Measurements from ENCODE around the gene PTPRT. TPM values are rescaled to one million over a fixed set of nuclear protein-coding genes. Genes with fewer than 3 reads are reported as not detected.

Gene PTPRT
- total and polyA plus RNA-seq, 8 donors, result 0.23 to 1.8 (median 0.95) TPM

DNA sequence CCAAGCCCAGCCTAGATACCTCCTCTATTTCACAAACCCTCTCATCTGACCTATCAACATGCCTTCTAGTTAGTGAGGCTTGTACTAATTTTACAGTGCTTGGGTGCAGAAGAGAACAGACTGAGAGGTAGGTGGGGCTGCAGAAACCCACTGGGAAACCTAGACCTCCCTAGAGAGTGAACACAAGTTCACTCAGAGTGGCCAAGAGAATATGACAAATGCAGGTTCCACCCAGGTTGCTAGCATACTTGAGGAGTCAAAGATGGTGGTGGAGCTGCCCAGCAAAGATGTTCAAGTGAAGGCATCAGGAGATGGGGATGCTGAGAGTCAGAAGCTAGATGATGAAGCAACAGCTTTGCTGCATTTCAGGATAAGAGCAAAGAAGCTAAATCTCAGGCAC lies 337.0 kb downstream of the PTPRT start:
- H3K27me3 ChIP-seq, result no peaks in the 10 kb centered on the region
- H3K36me3 ChIP-seq, result no peaks in the 10 kb centered on the region
- intact Hi-C loops (cut with DNase I), result no loop called here
- H3K27ac ChIP-seq, result no peak overlapping the region
- TF ChIP-seq, protein P1, sequence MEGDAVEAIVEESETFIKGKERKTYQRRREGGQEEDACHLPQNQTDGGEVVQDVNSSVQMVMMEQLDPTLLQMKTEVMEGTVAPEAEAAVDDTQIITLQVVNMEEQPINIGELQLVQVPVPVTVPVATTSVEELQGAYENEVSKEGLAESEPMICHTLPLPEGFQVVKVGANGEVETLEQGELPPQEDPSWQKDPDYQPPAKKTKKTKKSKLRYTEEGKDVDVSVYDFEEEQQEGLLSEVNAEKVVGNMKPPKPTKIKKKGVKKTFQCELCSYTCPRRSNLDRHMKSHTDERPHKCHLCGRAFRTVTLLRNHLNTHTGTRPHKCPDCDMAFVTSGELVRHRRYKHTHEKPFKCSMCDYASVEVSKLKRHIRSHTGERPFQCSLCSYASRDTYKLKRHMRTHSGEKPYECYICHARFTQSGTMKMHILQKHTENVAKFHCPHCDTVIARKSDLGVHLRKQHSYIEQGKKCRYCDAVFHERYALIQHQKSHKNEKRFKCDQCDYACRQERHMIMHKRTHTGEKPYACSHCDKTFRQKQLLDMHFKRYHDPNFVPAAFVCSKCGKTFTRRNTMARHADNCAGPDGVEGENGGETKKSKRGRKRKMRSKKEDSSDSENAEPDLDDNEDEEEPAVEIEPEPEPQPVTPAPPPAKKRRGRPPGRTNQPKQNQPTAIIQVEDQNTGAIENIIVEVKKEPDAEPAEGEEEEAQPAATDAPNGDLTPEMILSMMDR (IDR thresholded peaks at IDR 0.05), result no peak
- H3K9me3 ChIP-seq, result no peaks in the 10 kb centered on the region
- DNase-seq, result no peak
- no peak for ATAC-seq
- H3K4me1 ChIP-seq, result no peaks in the 10 kb centered on the region
- no peak overlapping the region for H3K4me3 ChIP-seq
- FAIRE-seq, result no peak

DNA sequence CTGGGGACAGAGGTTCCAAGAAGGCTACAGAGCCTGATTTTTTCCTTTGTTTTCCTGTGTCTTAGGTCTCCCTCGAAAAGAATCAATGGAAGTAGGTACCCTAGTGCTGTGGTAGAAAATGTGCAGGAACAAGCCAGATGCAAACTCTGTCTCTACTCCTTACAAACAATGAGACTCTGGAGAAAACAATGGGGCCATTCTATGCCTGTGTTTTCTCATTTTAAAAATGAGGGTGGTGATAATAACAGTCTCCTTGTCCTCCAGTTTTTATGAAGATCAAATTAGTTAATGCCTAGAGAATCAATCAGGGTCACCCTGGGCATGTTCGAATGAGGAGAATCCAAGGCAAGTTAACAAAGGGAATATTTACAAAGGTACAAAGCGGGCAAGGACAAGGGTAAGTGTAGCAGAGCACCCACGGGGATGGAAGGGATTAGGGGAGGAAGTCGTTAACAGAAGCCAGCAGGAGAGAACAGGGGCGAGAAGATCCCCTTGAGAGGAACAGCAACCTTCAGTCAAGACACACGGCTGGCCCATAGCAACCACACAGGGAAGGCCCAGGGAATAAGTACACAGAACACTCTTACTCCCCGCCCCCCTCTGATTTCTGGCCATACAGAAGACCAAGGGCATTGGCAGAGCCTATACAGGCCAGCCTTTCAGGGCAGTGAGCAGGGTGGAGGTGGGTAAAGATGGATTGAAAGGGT lies 342.8 kb downstream of the PTPRT start:
- TF ChIP-seq, protein P1 (IDR thresholded peaks at IDR 0.05), result no peak
- no peak for DNase-seq
- Histone ChIP-seq H3K27me3 (no peaks in the 10 kb centered on the region), H3K9me3 (no peaks in the 10 kb centered on the region), H3K4me3 (no peak overlapping the region), H3K36me3 (no peaks in the 10 kb centered on the region), H3K27ac (no peak overlapping the region), H3K4me1 (no peaks in the 10 kb centered on the region)
- ATAC-seq, result no peak
- WGBS, 2 donors, result 62% methylated on average over 8 of the region's 8 CpGs
- intact Hi-C loops (cut with DNase I), result no loop called here
- no peak for FAIRE-seq

GRCh38 chr20:42844751-42845150 lies 345.0 kb downstream of the PTPRT start:
- no peak overlapping the region for H3K27ac ChIP-seq
- no peaks in the 10 kb centered on the region for H3K4me1 ChIP-seq
- H3K9me3 ChIP-seq, result no peaks in the 10 kb centered on the region
- intact Hi-C loops (cut with DNase I), result no loop called here
- H3K27me3 ChIP-seq, result no peaks in the 10 kb centered on the region
- ATAC-seq (no peak), DNase-seq (no peak), FAIRE-seq (no peak)
- TF ChIP-seq, protein P1 (IDR thresholded peaks at IDR 0.05), result no peak
- 85 to 87% methylated on average over 6 of the region's 6 CpGs for WGBS, 2 donors
- no peaks in the 10 kb centered on the region for H3K36me3 ChIP-seq
- H3K4me3 ChIP-seq, result no peak overlapping the region

GRCh38 chr20:42837456-42837855 lies 352.2 kb downstream of the PTPRT start:
- FAIRE-seq, result no peak
- 87 to 91% methylated on average over 3 of the region's 3 CpGs for WGBS, 2 donors
- Histone ChIP-seq H3K9me3 (no peaks in the 10 kb centered on the region), H3K36me3 (no peaks in the 10 kb centered on the region), H3K27ac (no peak overlapping the region), H3K27me3 (no peaks in the 10 kb centered on the region), H3K4me1 (no peaks in the 10 kb centered on the region), H3K4me3 (no peak overlapping the region)
- DNase-seq, result no peak
- ATAC-seq, result peak in 3 of 4 donors; percentile 25 to 85 (median 70)
- TF ChIP-seq, protein P1 (IDR thresholded peaks at IDR 0.05), result no peak
- intact Hi-C loops (cut with DNase I), result no loop called here

DNA sequence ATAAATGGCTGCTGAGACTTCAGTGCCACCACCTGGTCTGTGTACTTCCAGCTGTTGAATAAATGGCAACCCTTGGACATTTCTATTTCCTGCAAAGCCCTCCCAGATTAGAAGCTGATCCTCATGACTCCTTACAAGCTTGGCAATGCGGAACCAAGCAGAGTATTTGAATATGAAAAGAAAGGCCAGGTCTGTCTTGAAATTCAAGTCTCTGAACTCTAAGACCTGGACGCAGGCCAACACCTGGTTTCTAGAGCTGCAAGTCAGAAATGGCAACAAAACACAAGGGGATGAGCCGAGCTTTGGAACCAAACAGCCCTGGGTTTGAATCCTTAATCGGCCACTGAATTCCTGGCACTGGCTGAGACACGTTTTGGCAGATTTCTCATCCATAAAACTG lies 353.4 kb downstream of the PTPRT start:
- Histone ChIP-seq H3K4me3 (no peak overlapping the region), H3K27ac (no peak overlapping the region), H3K27me3 (no peaks in the 10 kb centered on the region), H3K4me1 (no peaks in the 10 kb centered on the region), H3K9me3 (no peaks in the 10 kb centered on the region), H3K36me3 (no peaks in the 10 kb centered on the region)
- DNase-seq, result no peak
- TF ChIP-seq, protein P1 (IDR thresholded peaks at IDR 0.05), result no peak
- peak in 2 of 4 donors; percentile 32 to 49 for ATAC-seq
- WGBS, 2 donors, result 68 to 75% methylated on average over 5 of the region's 5 CpGs
- intact Hi-C loops (cut with DNase I), result no loop called here
- FAIRE-seq, result no peak

Measured in pancreas (tissue), 10 donors.